Esophagus mucosa (tissue), 1 donor: ENCODE measurements around the gene SLC4A3. TPM values are rescaled to one million over a fixed set of nuclear protein-coding genes. Genes with fewer than 3 reads are reported as not detected.
A peak's percentile ranks its signal among the peaks of the same experiment; 100 is the strongest.

ENCODE experiments used
- ATAC-seq: fragments of 200-7000 bp; cut with Tn5 transposase; one replicate; pipeline ENCODE4 v1.9.1; 2020
- total RNA-seq: library from RNA; stranded (reverse); gene quantifications from one replicate; pipeline ENCODE4 v1.2.4, GENCODE V29; 2023
- donor health status: DM: yes; HTN: yes; CAD: no.

Gene SLC4A3
- total RNA-seq, 1 donor from 2014 or later, result 3.0 TPM

DNA sequence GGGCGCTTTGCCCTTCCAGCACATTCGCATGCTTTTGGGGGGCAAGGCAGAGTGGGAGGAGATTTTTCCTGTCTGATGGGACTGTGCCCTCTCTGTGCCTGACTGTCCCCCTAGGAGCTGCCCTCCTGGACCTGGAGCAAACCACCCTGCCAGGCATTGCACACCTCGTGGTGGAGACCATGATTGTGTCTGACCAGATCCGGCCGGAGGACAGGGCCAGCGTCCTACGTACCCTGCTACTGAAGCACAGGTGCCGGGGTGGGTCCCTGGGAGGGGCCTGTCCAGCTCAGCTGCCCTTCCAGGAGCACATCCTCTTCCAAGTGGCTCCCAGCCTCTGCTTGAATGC lies 5.3 kb downstream of the SLC4A3 start:
- ATAC-seq, result no peak

DNA sequence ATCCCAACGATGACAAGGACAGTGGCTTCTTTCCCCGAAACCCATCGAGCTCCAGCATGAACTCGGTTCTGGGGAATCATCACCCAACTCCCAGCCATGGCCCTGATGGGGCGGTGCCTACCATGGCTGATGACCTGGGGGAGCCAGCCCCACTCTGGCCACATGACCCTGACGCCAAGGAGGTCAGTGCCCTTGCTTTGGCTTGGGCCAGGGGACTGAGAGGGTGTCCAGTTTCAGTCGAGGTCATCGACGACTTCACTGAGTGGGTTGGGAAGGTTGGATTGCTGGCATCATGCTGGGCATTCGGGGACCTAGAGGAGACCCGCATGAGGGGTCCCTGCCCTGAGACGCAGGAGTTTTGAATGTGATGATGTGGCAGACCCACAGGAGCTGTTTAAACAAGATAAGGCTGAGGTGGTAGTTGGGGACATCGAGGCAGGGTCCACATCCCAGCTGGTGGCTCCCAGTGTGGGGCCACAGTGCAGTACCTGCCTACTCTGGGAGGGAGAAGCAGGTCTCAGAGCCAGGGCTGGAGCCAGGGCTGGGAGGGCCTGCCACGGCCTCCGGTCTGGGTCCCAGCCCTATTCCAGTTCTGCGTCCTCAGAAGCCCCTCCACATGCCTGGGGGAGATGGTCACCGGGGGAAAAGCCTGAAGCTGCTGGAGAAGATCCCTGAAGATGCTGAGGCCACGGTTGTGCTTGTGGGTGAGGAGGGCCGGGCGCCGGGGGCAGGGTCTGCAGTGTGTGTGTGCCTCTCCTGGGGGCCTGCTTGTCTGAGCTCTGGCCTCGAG lies 6.0 kb downstream of the SLC4A3 start:
- no peak for ATAC-seq

GRCh38 chr2:219634171-219634940 lies 6.9 kb downstream of the SLC4A3 start:
- no peak for ATAC-seq

GRCh38 chr2:219634951-219635751 lies 7.7 kb downstream of the SLC4A3 start:
- no peak for ATAC-seq

DNA sequence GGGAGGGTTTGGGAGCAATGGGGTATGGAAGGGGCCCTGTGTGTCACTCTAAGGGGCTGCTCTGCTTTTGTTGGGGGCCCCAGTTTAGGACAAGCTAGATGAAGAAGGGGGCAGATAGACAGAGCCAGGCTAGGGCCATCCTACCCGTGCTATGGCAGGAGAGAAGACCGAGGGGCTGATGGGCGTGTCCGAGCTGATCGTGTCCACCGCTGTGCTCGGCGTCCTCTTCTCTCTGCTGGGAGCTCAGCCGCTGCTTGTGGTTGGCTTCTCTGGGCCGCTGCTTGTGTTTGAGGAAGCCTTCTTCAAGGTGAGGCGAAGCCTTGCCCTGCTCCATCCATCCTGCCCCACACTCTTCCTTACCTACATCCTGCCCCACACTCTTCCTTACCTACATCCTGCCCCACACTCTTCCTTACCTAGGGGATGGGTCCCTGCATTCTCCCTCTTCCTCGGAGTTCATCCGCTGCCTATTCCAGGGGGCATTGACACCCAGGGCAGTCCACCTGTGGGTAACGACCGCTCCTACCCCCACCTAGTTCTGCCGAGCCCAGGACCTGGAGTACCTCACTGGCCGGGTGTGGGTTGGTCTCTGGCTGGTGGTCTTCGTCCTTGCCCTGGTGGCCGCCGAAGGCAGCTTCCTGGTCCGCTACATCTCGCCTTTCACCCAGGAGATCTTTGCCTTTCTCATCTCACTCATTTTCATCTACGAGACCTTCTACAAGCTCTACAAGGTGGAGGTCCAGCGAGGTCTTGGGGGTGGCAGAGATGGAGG lies 8.9 kb downstream of the SLC4A3 start:
- ATAC-seq, result no peak

DNA sequence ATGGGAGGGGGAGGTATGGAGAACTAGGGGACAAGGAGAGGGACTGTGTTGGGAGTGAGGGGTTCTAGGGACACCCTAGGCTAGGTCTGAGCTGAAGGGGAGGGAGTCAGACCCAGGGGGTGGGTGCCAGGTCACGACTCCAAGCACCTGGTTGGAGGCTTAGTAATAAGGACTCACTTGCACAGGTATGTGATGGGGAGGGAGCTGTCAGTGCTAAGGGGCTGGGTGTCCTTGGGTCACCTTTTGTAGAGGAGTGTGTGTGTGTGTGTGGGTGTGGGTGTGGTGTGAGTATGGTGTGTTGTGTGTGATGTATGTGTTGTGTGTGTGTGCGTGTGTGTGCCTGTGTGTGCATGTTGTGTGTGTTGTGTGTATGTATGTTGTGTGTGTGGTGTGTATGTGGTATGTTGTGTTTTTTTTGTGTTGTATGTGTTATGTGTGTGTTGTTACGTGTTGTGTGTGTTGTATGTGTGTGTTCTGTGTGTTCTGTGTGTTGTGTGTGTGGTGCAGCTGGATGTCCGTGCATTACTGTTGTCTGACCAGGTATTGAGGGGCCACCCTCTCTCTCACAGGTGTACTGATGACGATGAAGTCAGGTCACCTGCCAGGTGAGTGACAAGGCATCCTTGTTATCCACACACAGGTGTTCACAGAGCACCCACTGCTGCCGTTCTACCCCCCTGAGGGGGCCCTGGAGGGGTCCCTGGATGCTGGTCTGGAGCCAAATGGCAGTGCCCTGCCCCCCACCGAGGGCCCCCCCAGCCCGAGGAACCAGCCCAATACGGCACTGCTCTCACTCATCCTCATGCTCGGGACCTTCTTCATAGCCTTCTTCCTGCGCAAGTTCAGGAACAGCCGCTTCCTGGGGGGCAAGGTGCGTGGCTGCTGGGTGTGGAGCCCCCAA lies 9.8 kb downstream of the SLC4A3 start:
- no peak for ATAC-seq

- ATAC-seq, result no peak
These were observed 10.4 kb downstream of the SLC4A3 start for GRCh38 chr2:219637842-219638185.

DNA sequence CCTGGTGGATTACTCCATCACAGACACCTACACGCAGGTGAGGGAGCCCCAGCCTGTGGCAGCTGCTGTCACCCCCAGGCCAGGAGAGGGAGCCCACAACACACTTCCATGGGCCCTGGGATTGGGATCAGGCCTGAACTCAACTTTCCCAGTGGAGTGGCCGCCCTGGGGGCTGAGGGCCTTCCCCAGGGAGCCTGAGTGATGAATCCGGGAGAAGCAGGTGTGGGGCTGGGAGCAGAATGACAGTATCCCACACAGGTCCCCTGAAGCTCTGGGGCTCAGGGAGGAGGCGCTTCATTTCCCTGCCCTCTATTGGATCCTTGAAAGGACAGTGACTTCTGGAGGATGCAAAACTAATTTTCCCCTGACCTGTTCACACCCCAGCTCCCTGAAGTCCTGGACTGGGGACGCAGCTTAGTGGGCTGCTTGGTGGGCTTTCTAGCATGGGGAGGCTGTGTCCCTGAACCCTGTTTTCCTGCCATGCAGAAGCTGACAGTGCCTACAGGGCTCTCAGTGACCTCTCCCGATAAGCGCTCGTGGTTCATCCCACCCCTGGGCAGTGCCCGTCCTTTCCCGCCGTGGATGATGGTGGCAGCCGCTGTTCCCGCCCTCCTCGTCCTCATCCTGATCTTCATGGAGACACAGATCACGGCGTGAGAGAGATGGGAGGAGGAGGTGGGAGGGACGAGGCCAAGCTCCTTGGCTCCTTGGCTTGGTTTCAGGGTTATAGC lies 11.0 kb downstream of the SLC4A3 start:
- no peak for ATAC-seq

- ATAC-seq, result no peak
These were observed 11.7 kb downstream of the SLC4A3 start for GRCh38 chr2:219638948-219639755.

- ATAC-seq, result no peak
These were observed 14.1 kb downstream of the SLC4A3 start for GRCh38 chr2:219641390-219642068.

DNA sequence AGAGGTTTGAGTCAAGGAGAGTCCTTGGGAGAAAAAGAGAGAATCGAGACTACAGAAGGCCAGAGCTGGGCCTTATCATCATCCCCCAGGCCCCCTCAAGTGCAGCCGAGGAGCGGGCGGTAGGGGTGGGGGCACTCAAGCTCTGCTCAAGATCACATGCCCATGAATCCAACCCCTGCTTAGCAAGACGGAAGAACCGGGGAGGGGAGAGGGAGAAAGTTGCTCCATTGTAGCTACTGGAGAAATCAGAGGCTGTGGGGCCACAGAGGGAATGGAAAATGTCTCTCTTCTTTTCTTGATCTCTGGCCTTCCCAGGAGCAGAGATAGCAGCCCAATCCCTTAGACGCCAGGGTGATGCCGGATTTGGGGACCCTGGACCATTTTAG lies 14.6 kb downstream of the SLC4A3 start:
- ATAC-seq, result no peak

GRCh38 chr2:219642465-219643083 lies 15.1 kb downstream of the SLC4A3 start:
- peak; percentile 95 for ATAC-seq

- no peak for ATAC-seq
These were observed 15.6 kb downstream of the SLC4A3 start for GRCh38 chr2:219643084-219643473.

DNA sequence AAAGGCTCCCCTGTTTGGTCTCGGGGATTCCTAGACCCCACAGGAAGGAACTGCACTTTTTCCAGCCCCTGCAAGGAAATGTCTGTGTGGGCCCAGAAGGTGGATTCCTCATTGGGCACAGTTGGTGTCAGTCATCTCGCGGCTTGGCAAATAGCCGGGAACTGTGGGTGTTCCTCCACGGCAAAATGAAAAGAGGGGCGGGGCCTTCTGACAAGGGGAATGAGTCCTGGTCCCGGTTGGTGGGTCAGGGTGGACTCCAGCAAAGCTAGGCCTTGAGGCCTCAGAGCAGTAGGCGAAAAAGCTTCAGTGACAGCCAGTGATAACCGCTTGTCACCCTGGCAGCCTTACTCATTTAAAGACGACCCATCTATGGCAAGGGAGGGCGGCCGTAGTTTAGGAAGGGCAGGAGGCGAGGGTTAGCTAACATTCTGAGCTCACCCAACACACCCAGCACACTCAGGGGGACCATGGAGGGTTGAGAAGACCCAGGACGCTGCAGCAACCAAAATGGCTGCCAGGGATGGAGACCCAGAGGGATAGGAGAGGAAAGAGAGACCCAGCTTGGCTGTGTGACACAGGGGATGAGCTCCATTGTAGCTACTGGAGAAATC lies 16.5 kb downstream of the SLC4A3 start:
- no peak for ATAC-seq

- no peak for ATAC-seq
These were observed 17.5 kb downstream of the SLC4A3 start for GRCh38 chr2:219644801-219645480.

DNA sequence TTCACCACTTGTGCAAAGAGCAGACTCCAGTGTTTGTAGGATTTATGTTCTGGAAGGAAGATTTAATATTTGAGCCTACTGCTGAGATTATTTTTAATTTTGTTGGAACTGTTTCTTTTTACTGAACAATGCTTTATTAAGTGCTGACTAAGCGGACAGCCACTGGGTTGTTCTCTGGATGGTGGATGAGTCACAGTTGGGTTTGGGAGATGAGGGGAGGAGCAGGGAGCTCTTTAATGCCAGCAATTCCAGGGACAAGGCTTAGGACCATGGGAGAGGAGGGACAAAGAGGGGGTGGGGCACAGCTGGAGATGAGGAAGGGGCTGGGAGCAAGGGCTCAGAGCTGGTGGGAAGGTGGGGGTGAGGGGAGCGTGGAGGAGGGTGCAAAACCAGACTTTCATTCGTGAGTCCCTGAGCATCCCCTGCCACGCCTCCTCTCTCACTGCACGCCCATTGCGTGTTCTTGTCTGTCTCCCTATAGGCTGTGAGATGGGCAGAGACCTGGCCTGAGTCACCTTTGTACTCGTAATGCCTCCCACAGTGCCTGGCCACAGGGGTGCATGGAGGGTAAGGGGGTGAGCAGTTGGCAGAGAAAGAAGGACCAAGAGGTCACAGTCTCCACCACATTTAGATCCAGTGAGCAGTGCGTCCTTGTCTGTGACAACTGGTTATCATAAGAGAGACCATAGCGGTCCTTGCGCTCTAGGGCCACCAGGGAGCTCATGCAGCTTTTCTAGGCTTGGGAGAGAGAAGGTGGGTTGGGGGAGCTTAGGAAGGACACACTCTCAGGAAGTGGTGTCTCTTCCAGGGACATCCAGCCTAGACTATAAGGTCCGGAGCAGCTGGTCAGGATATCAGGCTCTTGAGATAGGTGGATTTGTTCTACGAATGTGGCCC lies 18.4 kb downstream of the SLC4A3 start:
- peak; percentile 65 for ATAC-seq

DNA sequence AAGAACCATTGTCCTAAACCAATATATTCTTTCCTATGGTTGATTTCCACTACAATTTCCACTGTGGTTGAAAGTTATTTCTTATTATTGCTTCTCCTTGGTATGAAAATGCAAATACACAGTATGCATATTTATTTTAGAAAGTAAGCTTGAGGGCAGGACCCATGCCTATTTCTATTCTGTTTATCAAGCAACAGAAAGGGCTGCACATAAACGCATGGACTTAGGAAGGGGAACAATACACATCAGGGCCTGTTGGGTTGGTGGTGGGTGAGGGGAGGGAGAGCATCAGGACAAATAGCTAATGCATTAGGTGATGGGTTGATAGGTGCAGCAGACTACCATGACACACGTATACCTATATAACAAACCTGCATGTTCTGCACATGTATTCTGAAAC lies 20.7 kb downstream of the SLC4A3 start:
- ATAC-seq, result no peak
